GM19035 (cell line): ENCODE data around the gene EPB41L4A.

ENCODE experiments used
- ATAC-seq: cut with Tn5 transposase; IDR thresholded peaks from one replicate; pipeline ENCODE4 v1.9.1; 2021; ENCODE audit not compliant: unreplicated experiment

EPB41L4A gene

GRCh38 chr5:112312295-112313275, 106.5 kb downstream of the EPB41L4A start:
- ATAC-seq = no peak

- no peak for ATAC-seq
Measured at GRCh38 chr5:112310746-112311145, 108.3 kb downstream of the EPB41L4A start.

DNA sequence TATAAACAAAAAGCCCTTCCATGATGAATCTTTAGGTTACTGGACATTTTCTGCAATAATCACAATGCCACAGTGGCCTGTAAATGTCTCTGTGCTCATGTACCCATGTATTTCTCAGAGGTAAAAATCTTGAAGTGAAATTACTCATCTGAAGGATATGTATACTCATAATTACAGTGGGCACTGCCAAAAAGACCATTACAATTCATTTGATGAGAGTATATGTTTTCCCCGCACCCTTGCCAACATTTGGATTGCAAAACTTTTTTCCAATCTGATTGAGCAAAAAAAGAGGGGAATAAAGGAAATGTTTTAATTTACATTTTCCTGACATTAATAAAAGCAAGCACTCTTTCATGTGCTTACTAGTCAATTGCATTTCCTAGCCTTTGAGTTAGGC, 110.5 kb downstream of the EPB41L4A start:
- no peak for ATAC-seq

- no peak for ATAC-seq
Measured at GRCh38 chr5:112306956-112307355, 112.1 kb downstream of the EPB41L4A start.

DNA sequence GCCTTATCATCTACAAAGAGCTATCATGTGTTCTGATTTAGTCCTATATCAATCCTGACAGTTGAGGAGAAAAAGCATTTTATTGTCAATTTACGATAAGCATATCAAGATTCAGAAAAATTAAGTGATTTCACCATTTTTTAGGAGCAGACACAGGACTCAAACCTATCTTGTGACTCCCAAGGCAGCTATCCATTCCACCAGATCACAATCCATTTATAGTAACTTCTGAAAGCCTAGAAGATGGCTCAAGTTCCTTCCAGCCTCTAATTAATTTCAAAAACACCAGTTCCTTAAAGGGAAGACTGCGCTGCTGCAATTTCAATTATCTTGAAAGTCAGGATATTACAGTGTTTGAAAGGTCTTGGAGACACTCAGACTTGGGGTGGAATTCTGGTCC, 114.3 kb downstream of the EPB41L4A start:
- ATAC-seq = no peak

DNA sequence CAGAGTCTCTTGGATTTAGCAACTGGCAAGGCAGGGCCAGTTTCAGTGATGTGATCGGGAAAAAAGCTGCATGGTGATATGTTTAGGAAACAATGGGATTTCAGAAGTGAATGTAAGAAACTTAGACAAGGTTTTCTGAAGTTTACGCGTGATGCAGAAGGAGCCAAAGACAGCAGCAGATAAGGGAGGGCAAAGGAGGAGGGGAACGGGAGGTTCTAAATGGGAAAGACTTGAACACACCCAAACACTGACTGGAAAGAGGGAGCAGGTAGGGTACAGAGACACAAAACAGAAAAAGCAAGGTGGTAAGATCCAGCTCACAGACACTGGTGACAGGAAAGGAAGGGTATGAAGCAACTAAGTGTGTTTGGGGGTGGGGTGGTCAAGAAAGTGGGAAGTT, 115.4 kb downstream of the EPB41L4A start:
- ATAC-seq = no peak

- no peak for ATAC-seq
Measured at GRCh38 chr5:112294126-112294525, 125.0 kb downstream of the EPB41L4A start.

DNA sequence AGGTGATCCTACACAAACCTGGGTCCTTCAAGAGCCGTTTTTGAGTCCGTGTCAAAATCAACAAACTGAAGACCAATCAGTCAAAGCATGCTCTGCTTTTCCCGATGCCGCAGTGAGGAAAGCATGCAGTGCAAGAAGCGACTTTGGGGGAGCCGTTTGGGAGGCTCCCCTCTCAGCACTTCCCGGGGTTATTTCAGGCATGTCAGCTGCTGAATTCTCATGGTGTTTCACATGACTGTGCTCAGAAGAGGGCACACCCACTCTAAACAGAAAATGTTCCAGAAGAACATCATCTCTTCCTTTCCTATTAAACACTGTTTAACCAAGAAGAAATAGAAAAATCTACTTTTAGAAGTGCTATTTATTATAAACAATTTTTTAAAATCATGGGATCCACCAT, 125.5 kb downstream of the EPB41L4A start:
- no peak for ATAC-seq

DNA sequence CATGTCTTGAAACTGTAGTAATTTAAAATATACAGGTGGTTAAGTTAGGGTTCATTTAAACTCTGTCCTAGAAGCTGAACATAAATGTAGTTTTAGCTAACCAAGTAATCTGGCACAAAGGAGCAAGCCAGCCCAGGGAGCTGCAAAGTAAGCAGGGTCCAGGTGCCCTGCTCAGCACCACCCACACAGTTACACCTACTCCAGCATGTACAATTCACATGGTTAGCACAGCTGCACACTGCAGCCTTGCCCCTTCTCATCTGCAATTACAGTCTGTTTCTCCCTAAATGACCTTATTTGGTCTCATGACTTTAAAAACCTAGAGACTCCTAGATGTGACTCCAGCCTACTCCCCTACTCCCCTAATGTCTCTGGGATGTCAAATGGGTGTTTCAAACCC, 128.4 kb downstream of the EPB41L4A start:
- no peak for ATAC-seq

- ATAC-seq = no peak
Measured at GRCh38 chr5:112289465-112289864, 129.6 kb downstream of the EPB41L4A start.

DNA sequence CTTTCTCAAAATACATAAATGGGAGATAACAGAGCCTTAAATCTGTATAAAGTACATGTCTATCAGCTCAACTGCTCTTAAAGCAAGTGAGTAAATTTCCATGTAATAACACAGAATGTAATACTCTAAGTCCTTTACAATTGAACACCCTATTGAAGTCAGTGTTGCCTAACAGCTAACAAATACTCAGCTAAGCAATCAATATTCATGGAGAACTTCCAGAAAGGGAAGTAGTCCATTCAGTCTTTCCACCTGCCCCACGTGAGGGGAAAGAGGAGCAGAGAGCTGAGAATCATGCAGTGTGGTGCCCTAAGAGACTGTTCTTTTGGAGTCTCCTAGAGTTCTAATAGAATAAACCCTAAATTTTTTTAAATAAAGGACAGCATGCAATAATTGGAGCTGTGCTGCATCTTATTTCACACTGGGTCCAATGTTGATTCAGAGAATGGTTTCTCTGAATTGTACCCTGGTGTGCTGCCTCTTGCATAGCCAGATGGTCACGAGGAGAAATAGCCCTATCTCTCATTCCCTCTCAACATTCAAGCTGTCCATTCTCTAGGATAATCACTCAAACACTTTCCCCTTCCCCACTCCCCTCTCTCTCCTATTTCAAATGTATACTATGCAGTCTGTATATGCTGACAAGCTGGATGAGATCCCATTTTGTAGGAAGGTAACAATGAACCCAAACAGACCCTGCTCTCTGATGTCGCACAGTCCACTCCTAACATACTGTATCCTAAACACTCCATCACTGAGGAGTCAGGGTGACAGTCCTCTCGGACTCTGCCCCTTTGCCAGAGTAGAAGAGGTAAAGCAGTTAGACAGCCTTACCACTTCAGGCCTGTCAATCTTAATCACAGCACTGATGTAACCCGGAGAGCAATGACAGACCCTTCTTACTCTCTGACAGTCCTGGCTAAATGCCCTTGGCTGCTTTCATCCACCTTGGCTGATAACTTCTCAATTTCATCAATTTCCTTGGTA, 134.8 kb downstream of the EPB41L4A start:
- no peak for ATAC-seq

DNA sequence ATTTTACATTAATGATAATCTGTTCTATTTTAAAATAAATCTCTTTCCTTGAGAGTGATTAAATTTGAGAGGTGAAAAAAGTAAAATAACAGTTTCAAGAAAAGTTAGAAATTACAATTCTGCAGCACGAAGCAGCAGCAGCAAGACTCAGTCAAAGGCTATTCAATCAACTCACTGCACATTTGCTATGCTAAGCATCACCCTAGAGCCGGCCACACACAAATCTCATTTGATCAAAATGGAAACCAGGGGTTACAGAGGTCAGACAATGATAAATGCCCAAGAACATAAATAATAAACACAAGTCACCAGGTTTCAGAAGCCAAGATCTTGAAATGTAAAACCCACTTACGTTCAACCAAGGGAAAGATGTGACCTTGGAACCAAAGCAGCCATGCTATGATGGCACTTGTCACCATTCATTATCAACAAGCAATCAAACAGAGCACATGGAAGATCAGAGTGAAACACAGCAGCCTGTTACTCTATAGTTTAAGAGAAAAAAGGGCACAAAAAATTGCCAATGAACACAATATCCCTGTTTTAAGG, 136.0 kb downstream of the EPB41L4A start:
- no peak for ATAC-seq

DNA sequence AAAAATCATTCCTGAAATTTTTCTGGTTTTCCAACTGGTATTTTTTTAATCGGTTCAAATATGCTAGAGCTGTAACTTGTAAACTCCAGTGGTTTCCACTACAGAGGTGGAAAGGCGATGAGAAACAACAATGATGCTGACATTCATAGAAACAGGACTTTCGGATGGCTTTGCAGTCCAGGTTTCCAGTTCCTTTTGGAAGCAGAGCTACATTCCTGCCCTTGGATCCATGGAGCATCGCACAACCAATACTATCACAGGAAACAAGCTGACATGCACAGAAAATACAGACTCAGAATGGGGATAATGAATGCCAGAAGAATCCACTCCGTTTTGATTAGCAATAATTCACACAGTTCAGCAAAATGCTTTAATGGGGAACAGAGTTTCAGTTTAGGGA, 140.0 kb downstream of the EPB41L4A start:
- ATAC-seq = no peak

DNA sequence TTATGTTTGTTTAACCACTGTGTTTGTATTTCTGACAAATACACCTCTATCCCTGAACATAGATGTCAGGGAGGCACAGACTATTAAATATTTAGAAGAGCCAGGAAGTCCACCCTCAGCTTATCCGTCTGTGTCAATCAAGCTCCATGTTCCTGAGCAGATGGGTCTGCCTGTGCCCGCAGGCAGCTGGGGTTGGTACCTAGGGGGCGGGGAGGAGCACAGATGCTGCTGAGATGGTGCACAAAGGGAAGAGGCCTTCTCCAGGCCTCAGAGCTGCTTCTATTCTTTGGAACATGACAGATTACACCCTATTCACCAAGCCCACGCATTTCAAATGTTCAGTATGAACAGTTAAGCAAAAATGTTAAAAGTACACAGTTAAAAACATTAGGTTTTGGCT, 142.1 kb downstream of the EPB41L4A start:
- no peak for ATAC-seq

GRCh38 chr5:112275671-112276070, 143.4 kb downstream of the EPB41L4A start:
- ATAC-seq = no peak

GRCh38 chr5:112270299-112271293, 148.5 kb downstream of the EPB41L4A start:
- ATAC-seq = no peak

- ATAC-seq = no peak
Measured at GRCh38 chr5:112267231-112267630, 151.8 kb downstream of the EPB41L4A start.

- no peak for ATAC-seq
Measured at GRCh38 chr5:112264666-112265065, 154.4 kb downstream of the EPB41L4A start.

DNA sequence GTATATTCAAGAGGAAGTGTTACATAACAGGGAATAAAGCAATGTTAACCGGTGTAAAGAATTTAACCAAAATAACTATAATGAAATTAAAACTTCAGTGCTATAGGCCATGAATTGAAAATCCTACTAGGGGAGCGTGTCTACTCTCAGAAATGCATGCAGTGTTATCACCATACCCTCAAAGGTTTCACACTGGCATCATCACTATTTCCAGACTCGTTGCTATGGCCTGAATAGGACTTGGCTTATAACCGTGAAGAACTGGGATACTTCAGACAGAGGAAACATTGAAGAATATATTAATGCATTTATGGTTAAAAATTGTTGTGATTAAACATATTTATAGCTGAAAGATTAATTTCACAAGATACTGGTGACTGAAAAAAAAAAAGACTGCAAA, 154.9 kb downstream of the EPB41L4A start:
- no peak for ATAC-seq

- ATAC-seq = no peak
Measured at GRCh38 chr5:112263469-112263868, 155.6 kb downstream of the EPB41L4A start.
